Measurements from ENCODE around the gene CELF4. TPM values are rescaled to one million over a fixed set of nuclear protein-coding genes. Genes with fewer than 3 reads are reported as not detected.

The CELF4 gene
- total and polyA plus RNA-seq, 2 of the 4 experiments (the other 2 are of a cell fraction): not detected

DNA sequence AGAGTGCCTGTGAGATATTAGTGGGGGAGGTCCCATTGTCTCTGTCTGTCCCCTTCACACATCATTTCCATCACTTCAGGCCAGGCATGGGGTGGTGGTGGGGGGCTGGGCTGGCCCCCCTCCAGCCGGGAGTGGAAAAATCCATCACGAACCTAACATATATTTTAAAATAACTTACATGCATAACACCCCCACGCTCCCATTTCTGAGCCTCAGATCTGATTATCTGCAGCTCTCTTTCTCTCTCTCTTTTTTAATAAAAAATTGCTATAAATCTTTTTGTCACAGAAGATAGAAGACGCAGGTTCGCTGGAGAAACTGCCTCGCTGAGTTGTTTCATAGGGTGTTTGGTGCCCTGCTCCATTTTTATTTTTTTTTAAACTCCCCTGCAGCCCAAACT lies 159.8 kb downstream of the CELF4 start:
- ATAC-seq (ENCODE audit: low read depth): no peak
- POLR2A ChIA-PET (ENCODE audit: unreplicated experiment): no interaction called here

More for the DNA sequence above, 159.8 kb downstream of the CELF4 start:
- no peak overlapping the region for H2BK120ac ChIP-seq (ENCODE audit: low read depth, low read length)
- TF ChIP-seq, protein P1, sequence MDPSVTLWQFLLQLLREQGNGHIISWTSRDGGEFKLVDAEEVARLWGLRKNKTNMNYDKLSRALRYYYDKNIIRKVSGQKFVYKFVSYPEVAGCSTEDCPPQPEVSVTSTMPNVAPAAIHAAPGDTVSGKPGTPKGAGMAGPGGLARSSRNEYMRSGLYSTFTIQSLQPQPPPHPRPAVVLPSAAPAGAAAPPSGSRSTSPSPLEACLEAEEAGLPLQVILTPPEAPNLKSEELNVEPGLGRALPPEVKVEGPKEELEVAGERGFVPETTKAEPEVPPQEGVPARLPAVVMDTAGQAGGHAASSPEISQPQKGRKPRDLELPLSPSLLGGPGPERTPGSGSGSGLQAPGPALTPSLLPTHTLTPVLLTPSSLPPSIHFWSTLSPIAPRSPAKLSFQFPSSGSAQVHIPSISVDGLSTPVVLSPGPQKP (IDR thresholded peaks at IDR 0.05; ENCODE audit: borderline replicate concordance, low read depth, low read length): no peak
- TF ChIP-seq MAFK (IDR thresholded peaks at IDR 0.05; ENCODE audit: low read depth, low read length): no peak
- no peak for TF ChIP-seq RCOR1 (IDR thresholded peaks at IDR 0.05; ENCODE audit: insufficient replicate concordance, low read length)
- TF ChIP-seq MAZ (IDR thresholded peaks at IDR 0.05; ENCODE audit: borderline replicate concordance, low read depth, low read length): no peak
- no peak for TF ChIP-seq SMC3 (IDR thresholded peaks at IDR 0.05; ENCODE audit: low read depth, low read length)
- no peak for TF ChIP-seq FOS (IDR thresholded peaks at IDR 0.05; ENCODE audit: low read depth, low read length)
- TF ChIP-seq, protein P2, sequence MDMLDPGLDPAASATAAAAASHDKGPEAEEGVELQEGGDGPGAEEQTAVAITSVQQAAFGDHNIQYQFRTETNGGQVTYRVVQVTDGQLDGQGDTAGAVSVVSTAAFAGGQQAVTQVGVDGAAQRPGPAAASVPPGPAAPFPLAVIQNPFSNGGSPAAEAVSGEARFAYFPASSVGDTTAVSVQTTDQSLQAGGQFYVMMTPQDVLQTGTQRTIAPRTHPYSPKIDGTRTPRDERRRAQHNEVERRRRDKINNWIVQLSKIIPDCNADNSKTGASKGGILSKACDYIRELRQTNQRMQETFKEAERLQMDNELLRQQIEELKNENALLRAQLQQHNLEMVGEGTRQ (IDR thresholded peaks at IDR 0.05; ENCODE audit: low read depth, low read length): no peak
- no peak for TF ChIP-seq BHLHE40 (IDR thresholded peaks at IDR 0.05; ENCODE audit: low read depth, low read length)
- TF ChIP-seq, protein P3, sequence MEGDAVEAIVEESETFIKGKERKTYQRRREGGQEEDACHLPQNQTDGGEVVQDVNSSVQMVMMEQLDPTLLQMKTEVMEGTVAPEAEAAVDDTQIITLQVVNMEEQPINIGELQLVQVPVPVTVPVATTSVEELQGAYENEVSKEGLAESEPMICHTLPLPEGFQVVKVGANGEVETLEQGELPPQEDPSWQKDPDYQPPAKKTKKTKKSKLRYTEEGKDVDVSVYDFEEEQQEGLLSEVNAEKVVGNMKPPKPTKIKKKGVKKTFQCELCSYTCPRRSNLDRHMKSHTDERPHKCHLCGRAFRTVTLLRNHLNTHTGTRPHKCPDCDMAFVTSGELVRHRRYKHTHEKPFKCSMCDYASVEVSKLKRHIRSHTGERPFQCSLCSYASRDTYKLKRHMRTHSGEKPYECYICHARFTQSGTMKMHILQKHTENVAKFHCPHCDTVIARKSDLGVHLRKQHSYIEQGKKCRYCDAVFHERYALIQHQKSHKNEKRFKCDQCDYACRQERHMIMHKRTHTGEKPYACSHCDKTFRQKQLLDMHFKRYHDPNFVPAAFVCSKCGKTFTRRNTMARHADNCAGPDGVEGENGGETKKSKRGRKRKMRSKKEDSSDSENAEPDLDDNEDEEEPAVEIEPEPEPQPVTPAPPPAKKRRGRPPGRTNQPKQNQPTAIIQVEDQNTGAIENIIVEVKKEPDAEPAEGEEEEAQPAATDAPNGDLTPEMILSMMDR (conservative IDR thresholded peaks at IDR 0.05; ENCODE audit: low read depth, low read length): no peak
- TF ChIP-seq NFE2L2 (IDR thresholded peaks at IDR 0.05; ENCODE audit: low read depth, low read length): no peak
- TF ChIP-seq MXI1 (IDR thresholded peaks at IDR 0.05; ENCODE audit: borderline replicate concordance, low read depth, low read length): no peak
- no peak for TF ChIP-seq POLR2A (IDR thresholded peaks at IDR 0.05; ENCODE audit: low read depth, low read length)
- TF ChIP-seq CEBPB (IDR thresholded peaks at IDR 0.05; ENCODE audit: low read depth, low read length): no peak
- TF ChIP-seq RFX5 (IDR thresholded peaks at IDR 0.05; ENCODE audit: low read depth, low read length): no peak
- no peak for TF ChIP-seq RAD21 (IDR thresholded peaks at IDR 0.05; ENCODE audit: low read length)
- no peak for TF ChIP-seq CHD1 (IDR thresholded peaks at IDR 0.05; ENCODE audit: low read depth, low read length)
- no peaks in the 10 kb centered on the region for H4K20me1 ChIP-seq (ENCODE audit: insufficient read depth, low read length)
- no peaks in the 10 kb centered on the region for H3K9me3 ChIP-seq (ENCODE audit: control insufficient read depth, insufficient read depth, low read length)
- H3K9ac ChIP-seq (ENCODE audit: low read depth, low read length): no peak overlapping the region
- no peak overlapping the region for H4K5ac ChIP-seq (ENCODE audit: low read depth, low read length)
- H3K23ac ChIP-seq (ENCODE audit: low read depth, low read length): no peak overlapping the region
- peaks cover 4% of the 10 kb centered on the region; the same call in 1 of the 2 replicates for H3K9me1 ChIP-seq (ENCODE audit: insufficient read depth, low read length)
- intact Hi-C loops (cut with micrococcal nuclease) (no loop called here), in situ Hi-C loops (cut with MboI; ENCODE audit: low sequenced_read_pairs) (loop anchor here (10.0 kb wide), 1 partner anchor 59 kb away; no protein-coding TSS in a partner anchor), dilution Hi-C loops (cut with HindIII; ENCODE audit: low sequenced_read_pairs, unreplicated experiment) (no loop called here)
- no peak overlapping the region for H4K91ac ChIP-seq (ENCODE audit: insufficient read depth, low read depth, low read length)
- no peak overlapping the region for H3K4me2 ChIP-seq (ENCODE audit: low read depth, low read length)
- no peaks in the 10 kb centered on the region for H3K27me3 ChIP-seq (ENCODE audit: control insufficient read depth, insufficient read depth, low read length)
- no peak overlapping the region for H2AK5ac ChIP-seq (ENCODE audit: low read depth, low read length)
- H2AK9ac ChIP-seq (replicated peaks; ENCODE audit: low read depth, low read length, poor library complexity): no peak overlapping the region
- no peaks in the 10 kb centered on the region for H3K36me3 ChIP-seq (ENCODE audit: control insufficient read depth, insufficient read depth, low read length)
- H3K56ac ChIP-seq (ENCODE audit: extremely low read depth, insufficient read depth, low read length): no peak overlapping the region
- H2BK20ac ChIP-seq (ENCODE audit: low read depth, low read length): no peak overlapping the region
- H4K8ac ChIP-seq (ENCODE audit: low read depth in 2 of 2, low read length in 2 of 2): no peak overlapping the region
- no peak overlapping the region for H3K14ac ChIP-seq (replicated peaks; ENCODE audit: low read depth, low read length)
- CTCF ChIA-PET: no interaction called here
- no peak overlapping the region for H3K18ac ChIP-seq (ENCODE audit: low read depth, low read length)
- no peak for DNase-seq
- BruUV-seq (replicated peaks): no TSS peak
- no peak overlapping the region for H2BK15ac ChIP-seq (ENCODE audit: low read depth, low read length)
- H3K4me1 ChIP-seq (ENCODE audit: control insufficient read depth, insufficient read depth, low read length): peaks cover 12% of the 10 kb centered on the region; the same call in 1 of the 2 replicates
- WGBS, 2 experiments (ENCODE audit: extremely low coverage in 2 of 2, insufficient read length in 1 of 2): no CpG with 5 or more reads among the region's 6 CpGs
- H2BK5ac ChIP-seq (ENCODE audit: low read depth, low read length, poor library complexity, severe bottlenecking): no peak overlapping the region
- no peaks in the 10 kb centered on the region for H3K79me1 ChIP-seq (ENCODE audit: low read depth in 1 of 2, low read length in 2 of 2)
- H3K27ac ChIP-seq (ENCODE audit: insufficient read depth, low read length): no peak overlapping the region
- H3K4ac ChIP-seq (ENCODE audit: low read depth, low read length): no peak overlapping the region
- no peak overlapping the region for H3K4me3 ChIP-seq (ENCODE audit: insufficient read depth, low read depth, low read length)
- no peak overlapping the region for H2AFZ ChIP-seq (replicated peaks; ENCODE audit: low read length, poor library complexity)
